H1 (cell line): Measurements from ENCODE around the gene PSORS1C1. TPM values are rescaled to one million over a fixed set of nuclear protein-coding genes. Genes with fewer than 3 reads are reported as not detected.

Experiments
- CTCF ChIA-PET: fragments of 300-600 bp; sonication (Branson Sonifier 250); formaldehyde crosslinking; loops from one replicate; lab custom pipeline; 2021; ENCODE audit not compliant: partially characterized antibody; lab: Charles Lee
- POLR2A ChIA-PET: fragments of 300-600 bp; sonication (Branson Sonifier 250); formaldehyde crosslinking; loops from one replicate; lab custom pipeline; 2021; ENCODE audit warnings: inconsistent platforms; ENCODE audit not compliant: partially characterized antibody; lab: Charles Lee
- DNase-seq, 2 experiments: peaks; one replicate each; pipeline versions ENCODE4 v3.0.0 to v3.0.0-alpha.2; 2010 to 2022; ENCODE audit warnings: low spot score in 2 of 2, low read depth in 1 of 2, mixed read lengths in 1 of 2
- FAIRE-seq: peaks from 2 replicates; lab custom pipeline; 2011; peaks lifted over from hg19 to GRCh38; lab: Jason Lieb, UNC
- H2AFZ ChIP-seq: 2 replicates; pipeline ENCODE4 v1.8.1; 2012; ENCODE audit warnings: low read length, inconsistent platforms
- H2AK5ac ChIP-seq: 2 replicates; pipeline ENCODE4 v1.6.1; 2013; ENCODE audit warnings: low read depth, low read length
- H2BK120ac ChIP-seq: replicated peaks from 2 replicates; pipeline ENCODE3; 2013; ENCODE audit warnings: low read depth, low read length, inconsistent platforms
- H2BK12ac ChIP-seq: 2 replicates; pipeline ENCODE4 v1.6.1; 2013; ENCODE audit warnings: low read depth, low read length
- H2BK15ac ChIP-seq: 2 replicates; pipeline ENCODE4 v1.6.1; 2013; ENCODE audit warnings: low read length
- H2BK20ac ChIP-seq: 2 replicates; pipeline ENCODE4 v1.6.1; 2013; ENCODE audit warnings: low read length
- H2BK5ac ChIP-seq: 2 replicates; pipeline ENCODE4 v1.6.1; 2013; ENCODE audit warnings: low read depth, low read length
- H3K14ac ChIP-seq: 2 replicates; pipeline ENCODE4 v1.6.1; 2013; ENCODE audit warnings: inconsistent platforms; ENCODE audit not compliant: insufficient read length
- H3K18ac ChIP-seq: 2 replicates; pipeline ENCODE4 v1.6.1; 2013; ENCODE audit warnings: low read length; ENCODE audit errors: extremely low read depth
- H3K23ac ChIP-seq: 2 replicates; pipeline ENCODE4 v1.6.1; 2013; ENCODE audit warnings: inconsistent platforms; ENCODE audit not compliant: insufficient read length
- H3K23me2 ChIP-seq: 2 replicates; pipeline ENCODE4 v1.6.1; 2013; ENCODE audit warnings: low read depth, low read length
- H3K27ac ChIP-seq: 2 replicates; pipeline ENCODE4 v1.6.1; 2011; ENCODE audit warnings: low read depth, low read length, inconsistent platforms
- H3K27me3 ChIP-seq, 4 experiments: replicated peaks in 1 of 4; 1 replicate in 1 of 4; 2 replicates in 3 of 4; pipeline versions ENCODE4 v1.6.1 to v1.8.1; 2011 to 2013; ENCODE audit warnings: low read length in 3 of 4, mild to moderate bottlenecking in 3 of 4, inconsistent platforms in 2 of 4, mixed read lengths in 2 of 4, moderate library complexity in 1 of 4; ENCODE audit not compliant: control insufficient read depth in 3 of 4, insufficient read depth in 3 of 4; ENCODE audit errors: extremely low read depth in 1 of 4
- H3K36me3 ChIP-seq, 4 experiments: 2 replicates each; pipeline versions ENCODE4 v1.6.1 to v1.8.1; 2011 to 2013; ENCODE audit warnings: mild to moderate bottlenecking in 4 of 4, low read length in 3 of 4, moderate library complexity in 2 of 4, control low read depth in 1 of 4, inconsistent platforms in 1 of 4; ENCODE audit not compliant: insufficient read depth in 4 of 4, control insufficient read depth in 2 of 4
- H3K4ac ChIP-seq: replicated peaks from 2 replicates; pipeline ENCODE3; 2013; ENCODE audit warnings: low read length, low read depth, mixed read lengths, inconsistent platforms; ENCODE audit not compliant: insufficient read length
- H3K4me1 ChIP-seq, 4 experiments: replicated peaks in 1 of 4; 1 replicate in 1 of 4; 2 replicates in 3 of 4; pipeline versions ENCODE4 v1.6.1 to v1.8.1; 2011 to 2013; ENCODE audit warnings: low read length in 3 of 4, inconsistent platforms in 2 of 4, mixed read lengths in 1 of 4; ENCODE audit not compliant: insufficient read depth in 4 of 4, control insufficient read depth in 3 of 4
- H3K4me2 ChIP-seq, 2 experiments: 2 replicates each; pipeline versions ENCODE4 v1.6.1 to v1.8.1; 2011 to 2013; ENCODE audit warnings: low read depth in 2 of 2, low read length in 2 of 2, control low read depth in 1 of 2, inconsistent platforms in 1 of 2, mild to moderate bottlenecking in 1 of 2; ENCODE audit not compliant: insufficient read depth in 1 of 2
- H3K4me3 ChIP-seq, 4 experiments: fragments of 200-600, 300-600 bp in 1 of 4; sonication (generic), shearing (Covaris generic), sonication (Bioruptor Twin) in 1 of 4; 2 replicates each; pipeline versions ENCODE4 v1.5.1 to v1.8.1; 2011 to 2016; ENCODE audit warnings: low read length in 4 of 4, low read depth in 3 of 4, control low read depth in 2 of 4, inconsistent platforms in 2 of 4, mild to moderate bottlenecking in 2 of 4, mixed read lengths in 1 of 4, moderate library complexity in 1 of 4; ENCODE audit not compliant: insufficient read depth in 2 of 4; ENCODE audit errors: extremely low read depth in 1 of 4
- H3K56ac ChIP-seq: replicated peaks from 2 replicates; pipeline ENCODE3; 2013; ENCODE audit warnings: low read depth, mild to moderate bottlenecking, mixed read lengths, low read length, inconsistent platforms; ENCODE audit not compliant: insufficient read length
- H3K79me1 ChIP-seq: 2 replicates; pipeline ENCODE4 v1.6.1; 2013; ENCODE audit warnings: low read depth, low read length, control low read depth
- H3K79me2 ChIP-seq, 2 experiments: 2 replicates each; pipeline versions ENCODE4 v1.6.1 to v1.8.1; 2012 to 2013; ENCODE audit warnings: low read length in 2 of 2, mild to moderate bottlenecking in 2 of 2, inconsistent platforms in 1 of 2; ENCODE audit not compliant: insufficient read depth in 2 of 2, control insufficient read depth in 1 of 2
- H3K9ac ChIP-seq, 4 experiments: replicated peaks in 1 of 4; 1 replicate in 1 of 4; 2 replicates in 3 of 4; pipeline versions ENCODE4 v1.6.1 to v1.8.1; 2011 to 2013; ENCODE audit warnings: low read depth in 3 of 4, low read length in 3 of 4, control low read depth in 2 of 4, mild to moderate bottlenecking in 2 of 4, moderate library complexity in 2 of 4, inconsistent platforms in 1 of 4; ENCODE audit errors: extremely low read depth in 1 of 4
- H3K9me3 ChIP-seq, 2 experiments: 2 replicates each; pipeline versions ENCODE4 v1.6.1 to v1.8.1; 2012 to 2013; ENCODE audit warnings: mild to moderate bottlenecking in 2 of 2, moderate library complexity in 2 of 2, control low read depth in 1 of 2, inconsistent platforms in 1 of 2, low read depth in 1 of 2, low read length in 1 of 2, mixed read lengths in 1 of 2; ENCODE audit not compliant: insufficient read depth in 2 of 2
- H4K20me1 ChIP-seq, 2 experiments: replicated peaks in 1 of 2; 2 replicates each; pipeline versions ENCODE3 to v1.8.1; 2011 to 2013; ENCODE audit warnings: inconsistent platforms in 2 of 2, low read length in 2 of 2, mild to moderate bottlenecking in 1 of 2; ENCODE audit not compliant: insufficient read depth in 2 of 2, control insufficient read depth in 1 of 2
- H4K5ac ChIP-seq: 2 replicates; pipeline ENCODE4 v1.6.1; 2013; ENCODE audit warnings: low read length, low read depth, mixed read lengths, inconsistent platforms; ENCODE audit not compliant: insufficient read length
- H4K8ac ChIP-seq: 2 replicates; pipeline ENCODE4 v1.8.0; 2013; ENCODE audit warnings: mild to moderate bottlenecking, moderate library complexity, low read length, inconsistent platforms; ENCODE audit not compliant: insufficient read depth; ENCODE audit errors: extremely low read depth
- H4K91ac ChIP-seq: replicated peaks from 2 replicates; pipeline ENCODE3; 2013; ENCODE audit warnings: low read length, mixed read lengths, inconsistent platforms; ENCODE audit not compliant: insufficient read length
- ASH2L ChIP-seq: fragments of 200-600, 300-600 bp; sonication (generic); IDR thresholded peaks from one replicate; pipeline ENCODE4 v1.7.1; 2017; ENCODE audit warnings: low read length
- CHD2 ChIP-seq: IDR thresholded peaks from 2 replicates; pipeline ENCODE4 v1.6.1; 2012; ENCODE audit warnings: low read length, improper control_type of control experiment
- EP300 ChIP-seq, 2 experiments: IDR thresholded peaks; 1 replicate in 1 of 2; 2 replicates in 1 of 2; pipeline ENCODE4 v1.6.1; 2011 to 2012; ENCODE audit warnings: low read depth in 2 of 2, low read length in 2 of 2, mild to moderate bottlenecking in 2 of 2, borderline replicate concordance in 1 of 2, inconsistent platforms in 1 of 2, moderate library complexity in 1 of 2
- FOSL1 ChIP-seq: IDR thresholded peaks from 2 replicates; pipeline ENCODE4 v1.6.1; 2011; ENCODE audit warnings: mild to moderate bottlenecking, low read depth, low read length, moderate library complexity; ENCODE audit not compliant: insufficient read depth
- GTF2F1 ChIP-seq: IDR thresholded peaks from 2 replicates; pipeline ENCODE4 v1.6.1; 2012; ENCODE audit warnings: low read depth, low read length, improper control_type of control experiment, borderline replicate concordance
- MAFK ChIP-seq: IDR thresholded peaks from 2 replicates; pipeline ENCODE4 v1.6.1; 2012; ENCODE audit warnings: low read depth, mild to moderate bottlenecking, improper control_type of control experiment, low read length
- POU5F1 ChIP-seq: IDR thresholded peaks from 2 replicates; pipeline ENCODE4 v1.6.1; 2011; ENCODE audit warnings: low read depth, mild to moderate bottlenecking, low read length, moderate library complexity
- SUZ12 ChIP-seq: fragments of 200-600 bp; sonication (generic); IDR thresholded peaks from 2 replicates; pipeline ENCODE4 v1.6.1; 2012; ENCODE audit warnings: mild to moderate bottlenecking, inconsistent platforms, low read length, moderate library complexity, mixed read lengths
- TAF1 ChIP-seq: IDR thresholded peaks from 2 replicates; pipeline ENCODE4 v1.6.1; 2011; ENCODE audit warnings: mild to moderate bottlenecking, low read depth, low read length
- TEAD4 ChIP-seq: IDR thresholded peaks from 2 replicates; pipeline ENCODE4 v1.6.1; 2012; ENCODE audit warnings: low read depth, low read length, inconsistent platforms, mixed read lengths
- WGBS, 2 experiments: shearing (Covaris generic) in 1 of 2; methylation state at CpG; one replicate each; pipeline versions ENCODE4 v1.1.6 to v1.1.7; 2013 to 2015; ENCODE audit warnings: low lambda C conversion rate in 2 of 2, mixed read lengths in 2 of 2, inconsistent platforms in 1 of 2, low coverage in 1 of 2, missing lambda C conversion rate in 1 of 2; ENCODE audit not compliant: insufficient replicate concordance in 2 of 2, insufficient coverage in 1 of 2, insufficient read length in 1 of 2; ENCODE audit errors: extremely low coverage in 1 of 2, missing lambda C conversion rate in 1 of 2; 5-methylcytosine and 5-hydroxymethylcytosine counted together
- polyA plus RNA-seq, 7 experiments: library from polyadenylated mRNA; depleted of rRNA in 3 of 7; stranded (reverse) in 5 of 7; unstranded in 2 of 7; fragments of >200 nt in 5 of 7; fragments of 200-250 nt in 2 of 7; gene quantifications; 1 replicate in 5 of 7; 2 replicates in 1 of 7; 4 replicates in 1 of 7; pipeline versions ENCODE4 v1.2.1 to v1.2.3, GENCODE V29; 2011 to 2013; ENCODE audit warnings: missing spikeins in 2 of 7, mixed read lengths in 2 of 7
- total RNA-seq: library from RNA; stranded (reverse); fragmentation: NEBNext Ultra II Directional; extraction: Animal tissue kit (Norgen Biotek cat#: 25700); gene quantifications from 2 replicates; pipeline ENCODE4 v1.2.1, GENCODE V29; 2021

Gene PSORS1C1
- total and polyA plus RNA-seq, 2 of the 8 experiments (the other 6 are each of a cell fraction or from before 2014, with no cell fraction given) = 0.12 to 0.52 TPM

DNA sequence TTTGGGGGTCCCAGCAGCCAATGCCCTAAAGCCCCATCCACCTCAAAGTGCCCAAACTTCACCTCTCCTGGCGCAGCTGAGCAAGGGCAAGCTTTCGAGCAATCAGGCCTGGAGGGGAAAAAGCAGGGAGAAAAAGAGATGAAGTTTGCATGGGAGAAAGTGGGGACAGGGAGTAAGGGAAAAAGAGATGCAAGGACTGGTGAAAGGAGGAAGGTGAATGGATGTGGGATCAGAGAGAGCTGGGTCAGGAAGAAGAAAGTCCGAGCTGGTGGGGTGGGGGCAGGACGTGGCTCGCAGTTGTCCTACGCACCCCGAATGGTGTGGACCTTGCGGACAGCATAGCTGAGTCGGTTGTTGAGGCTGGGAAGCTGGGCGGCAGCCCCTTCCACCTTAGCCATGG lies 30.8 kb downstream of the PSORS1C1 start:
- no peaks in the 10 kb centered on the region for H3K27me3 ChIP-seq
- POLR2A ChIA-PET = interaction anchor here (0.6 to 68.5 kb wide), 4 partner anchors 2 to 445 kb away, joined by 3 to 2251 read pairs (median 1128); partner anchors contain the start of genes CCHCR1, CDSN, POU5F1 and PSORS1C1
- WGBS, 2 experiments = 94% methylated on average over 10 of the region's 10 CpGs; no CpG with 5 or more reads in 1 of the 2 experiments

More for the DNA sequence above, 30.8 kb downstream of the PSORS1C1 start:
- Histone ChIP-seq H2BK15ac (no peak overlapping the region), H3K27ac (no peak overlapping the region), H3K23ac (no peak overlapping the region), H3K79me1 (no peaks in the 10 kb centered on the region), H4K20me1 (peaks cover 0 to 3% of the 10 kb centered on the region in 2 experiments), H3K14ac (no peak overlapping the region), H3K4me2 (no peak overlapping the region), H2AK5ac (no peak overlapping the region), H4K8ac (no peak overlapping the region), H3K9ac (no peak overlapping the region), H3K56ac (no peak overlapping the region), H2BK12ac (no peak overlapping the region), H4K91ac (no peak overlapping the region), H3K36me3 (peaks cover 2 to 39% (median 9%) of the 10 kb centered on the region in 4 experiments; a peak in 7 of 8 replicates), H3K4me3 (no peak overlapping the region), H2BK5ac (no peak overlapping the region), H2BK120ac (no peak overlapping the region), H3K9me3 (no peaks in the 10 kb centered on the region), H3K79me2 (no peaks in the 10 kb centered on the region), H3K4ac (no peak overlapping the region), H3K23me2 (no peaks in the 10 kb centered on the region; the same call in 1 of the 2 replicates), H3K4me1 (peaks cover 0 to 9% (median 4%) of the 10 kb centered on the region in 4 experiments; a peak in 4 of 7 replicates), H3K18ac (no peak overlapping the region), H2AFZ (no peak overlapping the region), H2BK20ac (no peak overlapping the region), H4K5ac (no peak overlapping the region)
- no peak for DNase-seq
- FAIRE-seq = no peak
- CTCF ChIA-PET = interaction anchor here (0.6 to 16.4 kb wide), 9 partner anchors 8 to 52 kb away, joined by 3 to 170 read pairs (median 5); no protein-coding TSS in a partner anchor
- TF ChIP-seq ASH2L (no peak), GTF2F1 (no peak), FOSL1 (no peak), SUZ12 (no peak), TEAD4 (no peak), POU5F1 (no peak), MAFK (no peak), CHD2 (no peak), EP300 (IDR thresholded peaks at IDR 0.05; ENCODE audit: borderline replicate concordance in 1 of 2, low read depth in 2 of 2, low read length in 2 of 2) (no peak), TAF1 (no peak)
